Transverse colon (tissue), 4 donors: ENCODE measurements around the gene IDH3G.

Experiments
- CTCF ChIP-seq, 5 experiments: fragments of 200-600 bp in 3 of 5; fragments of 450-650 bp in 2 of 5; sonication (generic) in 3 of 5; IDR thresholded peaks; 1 replicate in 2 of 5; 2 replicates in 3 of 5; pipeline ENCODE4 v1.5.1; 2016 to 2017; ENCODE audit warnings: antibody characterized with exemption in 5 of 5, inconsistent platforms in 3 of 5, mild to moderate bottlenecking in 2 of 5, moderate library complexity in 1 of 5
- POLR2A ChIP-seq: fragments of 450-650 bp; IDR thresholded peaks from one replicate; pipeline ENCODE4 v1.6.1; 2016; ENCODE audit warnings: antibody characterized with exemption, mild to moderate bottlenecking, moderate library complexity
- POLR2AphosphoS5 ChIP-seq, 3 donors: sonication (generic); formaldehyde crosslinking; IDR thresholded peaks; one replicate each; pipeline ENCODE4 v1.6.1; 2016; ENCODE audit warnings: antibody characterized with exemption in 3 of 3

DNA sequence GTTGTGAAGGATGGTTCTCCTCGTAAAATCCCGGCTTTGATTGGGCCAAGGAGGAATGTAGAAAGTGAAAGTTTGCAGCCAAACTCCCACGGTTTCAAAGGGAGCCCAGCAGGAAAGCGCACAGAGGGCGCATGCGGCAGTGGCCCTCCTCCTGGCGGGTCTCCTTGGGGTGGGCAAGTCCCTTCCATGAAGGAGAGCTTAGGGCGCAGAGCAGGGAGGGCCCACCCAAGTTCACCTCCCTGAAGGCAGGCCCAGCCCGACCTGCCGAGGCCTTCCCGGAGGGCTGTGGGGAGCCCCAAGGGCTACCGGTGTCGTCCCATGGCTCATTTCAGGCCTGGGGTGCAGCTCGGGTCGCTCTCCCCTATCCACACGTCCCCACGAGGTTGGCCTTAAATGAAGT is 34.1 kb upstream of the IDH3G start:
- TF ChIP-seq POLR2A (no peak), CTCF (IDR thresholded peaks at IDR 0.05) (no peak), POLR2AphosphoS5 (IDR thresholded peaks at IDR 0.05) (no peak)
